T-helper 2 cell treated with Interferon-gamma antibody and Interleukin-4, amounts not matched to agents 100 ng/mL and 5 ng/mL, for 36 hours (primary cell): ENCODE measurements around the gene ACSM6. TPM values are rescaled to one million over a fixed set of nuclear protein-coding genes. Genes with fewer than 3 reads are reported as not detected.

ENCODE experiments used
- intact Hi-C: fragments of 100-400 bp; cut with micrococcal nuclease; formaldehyde crosslinking; loops from one replicate; pipeline ENCODE4 v1.15.1; 2023
- total RNA-seq: library from RNA; stranded (reverse); gene quantifications from 2 replicates; pipeline ENCODE4 v1.2.3, GENCODE V29; 2022

The ACSM6 gene
- total RNA-seq, 1 donor from 2014 or later: not detected

- intact Hi-C loops: loop anchor here (1.0 to 5.0 kb wide), 3 partner anchors 60 to 611 kb away; no protein-coding TSS in a partner anchor
Observed at GRCh38 chr10:95243318-95243617, 49.2 kb downstream of the ACSM6 start.

GRCh38 chr10:95244152-95244551 lies 50.1 kb downstream of the ACSM6 start:
- intact Hi-C loops: loop anchor here (5.0 kb wide), 1 partner anchor 612 kb away; no protein-coding TSS in a partner anchor

GRCh38 chr10:95245425-95246055 lies 51.5 kb downstream of the ACSM6 start:
- intact Hi-C loops: loop anchor here (1.0 to 2.0 kb wide), 3 partner anchors 9 to 118 kb away; no protein-coding TSS in a partner anchor

GRCh38 chr10:95246582-95247051 lies 52.6 kb downstream of the ACSM6 start:
- intact Hi-C loops: loop anchor here (1.0 to 2.0 kb wide), 2 partner anchors 48 to 117 kb away; no protein-coding TSS in a partner anchor

GRCh38 chr10:95247200-95247880 lies 53.3 kb downstream of the ACSM6 start:
- intact Hi-C loops: loop anchor here (2.0 kb wide), 1 partner anchor 47 kb away; no protein-coding TSS in a partner anchor

GRCh38 chr10:95247881-95248583 lies 54.0 kb downstream of the ACSM6 start:
- intact Hi-C loops: loop anchor here (2.0 kb wide), 1 partner anchor 47 kb away; no protein-coding TSS in a partner anchor

- intact Hi-C loops: no loop called here
Observed at GRCh38 chr10:95248989-95249388, 55.0 kb downstream of the ACSM6 start.

- intact Hi-C loops: no loop called here
Observed at GRCh38 chr10:95249467-95249866, 55.4 kb downstream of the ACSM6 start.

GRCh38 chr10:95250856-95251255 lies 56.8 kb downstream of the ACSM6 start:
- intact Hi-C loops: no loop called here

GRCh38 chr10:95253007-95253406 lies 59.0 kb downstream of the ACSM6 start:
- intact Hi-C loops: no loop called here

GRCh38 chr10:95253686-95254085 lies 59.6 kb downstream of the ACSM6 start:
- intact Hi-C loops: no loop called here

- intact Hi-C loops: no loop called here
Observed at GRCh38 chr10:95254629-95255028, 60.6 kb downstream of the ACSM6 start.

GRCh38 chr10:95256268-95256667 lies 62.2 kb downstream of the ACSM6 start:
- intact Hi-C loops: no loop called here

- intact Hi-C loops: no loop called here
Observed at GRCh38 chr10:95257849-95258248, 63.8 kb downstream of the ACSM6 start.

- intact Hi-C loops: no loop called here
Observed at GRCh38 chr10:95260397-95260881, 66.4 kb downstream of the ACSM6 start.

- intact Hi-C loops: no loop called here
Observed at GRCh38 chr10:95260909-95261552, 67.0 kb downstream of the ACSM6 start.

- intact Hi-C loops: no loop called here
Observed at GRCh38 chr10:95261926-95262325, 67.9 kb downstream of the ACSM6 start.

GRCh38 chr10:95262763-95263518 lies 68.9 kb downstream of the ACSM6 start:
- intact Hi-C loops: no loop called here

GRCh38 chr10:95263864-95264226 lies 69.8 kb downstream of the ACSM6 start:
- intact Hi-C loops: no loop called here

- intact Hi-C loops: no loop called here
Observed at GRCh38 chr10:95264227-95265051, 70.4 kb downstream of the ACSM6 start.
